NCI-H1436 (cell line): Measurements from ENCODE around the gene SASH1.

Experiments
- DNase-seq: peaks from one replicate; lab custom pipeline; 2025; lab: John Stamatoyannopoulos, UW

Gene SASH1

DNA sequence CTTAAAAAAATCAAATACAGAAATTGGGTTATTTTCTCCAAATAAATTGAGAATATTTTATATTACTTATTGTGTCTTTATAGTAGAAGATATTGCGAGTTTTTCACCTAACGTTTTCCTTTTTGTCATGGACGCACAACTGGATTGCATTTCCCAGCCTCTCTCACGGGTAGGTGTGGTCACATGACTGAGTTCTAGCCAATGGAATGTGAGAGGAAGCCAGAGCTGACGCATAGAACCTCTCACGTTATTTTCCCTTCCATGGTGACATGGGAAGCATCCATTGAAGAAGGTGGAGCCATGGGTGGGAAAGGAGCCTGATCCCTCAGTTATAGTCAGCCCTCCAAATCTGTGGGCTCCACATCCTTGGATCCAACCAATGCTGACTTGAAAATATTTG, 248.2 kb downstream of the SASH1 start:
- DNase-seq = no peak

DNA sequence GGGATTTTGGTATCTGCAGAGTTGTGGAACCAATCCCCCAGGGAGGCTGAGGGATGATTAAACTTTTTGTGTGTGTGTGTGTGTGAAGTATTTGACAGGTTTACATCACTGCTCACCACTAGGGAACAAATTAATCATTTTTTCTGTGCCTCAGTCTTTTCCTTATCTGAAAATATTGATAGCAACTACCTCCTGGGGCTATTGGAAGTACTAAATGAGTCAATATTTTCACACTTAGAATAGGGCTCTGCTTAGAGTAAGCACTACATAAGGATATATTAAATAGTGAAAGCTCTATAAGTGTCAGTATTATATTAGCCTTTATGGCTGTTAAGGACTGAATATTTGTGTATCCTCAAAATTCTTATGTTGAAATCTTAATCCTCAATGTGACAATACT, 249.0 kb downstream of the SASH1 start:
- no peak for DNase-seq

DNA sequence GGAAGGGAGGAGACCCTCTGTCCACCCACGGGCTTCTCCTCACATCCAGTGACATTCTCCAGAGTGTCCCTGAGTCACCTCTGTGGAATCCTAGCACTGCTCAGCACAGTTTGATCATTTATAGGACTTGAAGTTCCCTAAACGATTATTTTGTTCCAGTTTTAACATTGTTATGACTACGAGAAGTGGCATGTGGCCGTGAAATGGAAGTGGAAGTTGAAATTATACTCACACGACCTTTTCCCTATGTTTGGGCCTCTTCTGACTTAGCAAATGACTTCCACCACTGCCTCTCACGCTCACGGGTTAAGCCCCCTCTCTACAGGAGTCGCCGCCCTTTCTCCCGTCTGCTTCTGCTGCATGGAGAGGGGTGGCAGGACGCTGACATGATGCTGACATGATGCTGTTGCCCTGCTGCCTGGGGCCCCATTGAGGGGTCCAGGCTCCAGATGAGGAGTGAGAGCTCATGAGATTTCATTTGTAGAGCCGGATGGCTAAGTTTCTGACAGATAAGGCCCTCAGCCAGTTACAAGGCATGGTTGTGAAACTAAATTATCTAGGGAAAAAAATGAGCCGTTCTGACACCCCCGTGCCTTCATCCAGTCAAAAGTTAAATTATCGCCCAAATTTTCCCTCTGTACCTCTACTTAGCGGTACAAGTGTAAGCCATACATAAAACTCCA, 250.6 kb downstream of the SASH1 start:
- DNase-seq = no peak

DNA sequence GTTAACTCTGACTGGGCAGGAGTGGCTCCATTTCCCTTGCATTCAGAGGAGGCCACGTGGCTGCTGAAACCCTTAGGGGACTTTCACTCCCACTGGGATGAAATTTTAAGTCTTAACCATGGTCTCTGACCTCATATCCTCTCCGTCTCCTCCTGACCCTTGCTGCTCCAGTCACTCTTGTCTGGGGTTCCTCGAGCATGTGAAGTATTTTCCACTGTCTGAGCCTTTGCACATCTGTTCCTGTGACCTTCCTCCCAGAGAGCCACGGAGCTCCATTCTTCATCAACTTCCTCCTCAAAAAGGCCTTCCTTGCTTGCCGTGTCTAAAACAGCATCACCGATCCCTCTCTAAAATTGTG, 251.2 kb downstream of the SASH1 start:
- DNase-seq = no peak

DNA sequence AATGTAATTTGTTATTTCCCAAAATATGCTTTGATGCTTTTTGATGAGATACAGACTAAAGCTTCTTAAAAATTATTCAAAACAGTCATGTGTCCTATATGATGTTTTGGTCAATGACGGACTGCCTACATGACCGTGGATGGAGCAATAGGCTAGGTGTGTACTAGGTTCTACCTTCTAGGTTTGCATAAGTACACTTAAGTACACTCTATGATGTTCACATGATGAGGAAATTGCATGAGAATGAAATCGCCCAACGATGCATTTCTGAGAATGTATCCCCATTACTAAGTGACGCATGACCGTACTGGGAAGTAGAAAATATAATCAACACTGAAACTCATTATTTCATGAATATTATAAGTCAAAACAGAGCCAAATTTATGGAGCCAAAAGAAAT, 252.9 kb downstream of the SASH1 start:
- DNase-seq = no peak

DNA sequence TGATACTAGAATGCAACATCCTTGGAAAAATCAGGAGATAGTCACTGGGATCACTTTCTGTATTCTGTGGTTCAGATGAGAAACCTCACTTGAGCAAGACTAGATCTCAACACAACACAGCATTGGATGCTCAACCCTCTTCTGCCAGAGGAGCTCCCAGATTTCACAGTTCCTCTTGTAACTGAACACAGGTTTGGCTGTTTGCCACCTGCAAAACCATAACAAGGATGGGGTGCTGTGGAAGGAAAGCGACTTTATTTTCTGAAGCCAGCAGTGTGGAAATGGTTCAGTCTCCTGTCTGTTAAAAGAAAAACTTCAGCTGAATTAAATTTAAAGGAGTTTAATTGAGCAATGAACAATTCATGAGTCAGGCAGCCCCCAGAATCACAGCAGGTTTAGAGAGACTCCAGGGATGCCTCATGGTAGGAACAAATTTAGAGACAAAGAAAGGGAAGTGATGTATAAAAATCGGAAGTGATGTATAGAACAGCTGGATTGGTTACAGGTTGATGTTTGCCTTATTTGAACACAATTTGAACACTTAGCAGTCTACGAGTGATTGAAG, 254.3 kb downstream of the SASH1 start:
- no peak for DNase-seq

DNA sequence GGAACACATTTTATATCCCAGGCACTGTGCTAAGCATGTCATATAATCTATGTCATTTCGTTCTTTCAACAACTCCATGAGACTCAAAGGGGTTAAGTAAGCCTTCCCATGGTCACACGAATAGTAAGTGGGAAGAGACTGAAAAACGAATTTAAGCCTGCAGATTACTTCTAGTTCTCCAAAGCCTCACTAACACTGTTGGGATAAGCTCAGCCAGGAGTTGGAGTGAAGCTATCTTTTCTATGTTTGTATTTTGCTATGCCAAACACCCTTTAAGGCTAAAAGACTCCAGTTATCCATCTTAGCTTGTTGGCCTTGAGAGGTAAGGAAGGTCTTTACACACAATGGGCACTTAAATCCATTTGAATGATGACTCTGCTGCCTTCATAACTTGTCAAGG, 256.1 kb downstream of the SASH1 start:
- no peak for DNase-seq

DNA sequence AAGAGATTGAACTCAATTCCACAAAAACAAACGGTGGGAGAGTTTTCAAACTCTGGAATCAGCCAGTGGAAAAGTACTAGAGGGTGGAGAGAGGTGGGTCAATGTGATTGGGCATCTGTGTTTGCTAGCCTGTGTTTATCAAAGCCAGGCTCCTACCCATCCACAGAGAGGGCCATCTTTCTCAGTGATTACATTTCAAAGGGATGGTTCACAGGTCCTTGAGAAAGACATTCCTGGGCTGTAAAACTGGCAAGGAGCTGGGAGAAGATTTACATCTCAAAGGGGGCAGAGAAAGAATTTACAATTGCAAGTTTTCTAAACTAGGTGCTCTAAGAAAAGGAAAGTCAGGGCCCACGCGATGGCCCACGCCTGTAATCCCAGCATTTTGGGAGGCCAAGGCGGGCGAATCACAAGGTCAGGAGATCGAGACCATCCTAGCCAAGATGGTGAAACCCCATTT, 257.4 kb downstream of the SASH1 start:
- DNase-seq = no peak
